Mucosa of rectum (tissue), 2 donors: ENCODE results near the gene NTNG1.

Experiments used
- H3K27ac ChIP-seq, 2 donors: one replicate each; pipeline ENCODE4 v1.7.0; 2013; ENCODE audit warnings: inconsistent platforms in 2 of 2, low read depth in 2 of 2, low read length in 2 of 2
- H3K27me3 ChIP-seq, 2 donors: one replicate each; pipeline ENCODE4 v1.7.0; 2013; ENCODE audit warnings: low read length in 2 of 2; ENCODE audit not compliant: control insufficient read depth in 2 of 2, insufficient read depth in 2 of 2
- H3K36me3 ChIP-seq, 2 donors: one replicate each; pipeline ENCODE4 v1.7.0; 2013; ENCODE audit warnings: low read length in 2 of 2; ENCODE audit not compliant: control insufficient read depth in 2 of 2, insufficient read depth in 2 of 2
- H3K4me1 ChIP-seq, 2 donors: one replicate each; pipeline ENCODE4 v1.7.0; 2013; ENCODE audit warnings: low read length in 2 of 2, mild to moderate bottlenecking in 1 of 2; ENCODE audit not compliant: control insufficient read depth in 2 of 2, insufficient read depth in 2 of 2
- H3K4me3 ChIP-seq, 2 donors: one replicate each; pipeline ENCODE4 v1.7.0; 2013; ENCODE audit warnings: low read length in 2 of 2
- H3K9ac ChIP-seq, 2 donors: one replicate each; pipeline ENCODE4 v1.7.0; 2013; ENCODE audit warnings: low read length in 2 of 2, low read depth in 1 of 2, mild to moderate bottlenecking in 1 of 2
- H3K9me3 ChIP-seq, 2 donors: one replicate each; pipeline ENCODE4 v1.7.0; 2013; ENCODE audit warnings: low read length in 2 of 2; ENCODE audit not compliant: control insufficient read depth in 2 of 2
- donor health status: healthy.
- donor health status: Normal muscosa, but diverticular disease.

Gene NTNG1

GRCh38 chr1:107479865-107480350, 339.1 kb downstream of the NTNG1 start:
- H3K9me3 ChIP-seq = no peaks in the 10 kb centered on the region
- no peaks in the 10 kb centered on the region for H3K36me3 ChIP-seq
- H3K9ac ChIP-seq = no peak overlapping the region
- no peaks in the 10 kb centered on the region for H3K4me1 ChIP-seq
- no peak overlapping the region for H3K27ac ChIP-seq
- H3K27me3 ChIP-seq = peaks cover 0 to 3% of the 10 kb centered on the region in 2 donors
- H3K4me3 ChIP-seq = no peak overlapping the region

DNA sequence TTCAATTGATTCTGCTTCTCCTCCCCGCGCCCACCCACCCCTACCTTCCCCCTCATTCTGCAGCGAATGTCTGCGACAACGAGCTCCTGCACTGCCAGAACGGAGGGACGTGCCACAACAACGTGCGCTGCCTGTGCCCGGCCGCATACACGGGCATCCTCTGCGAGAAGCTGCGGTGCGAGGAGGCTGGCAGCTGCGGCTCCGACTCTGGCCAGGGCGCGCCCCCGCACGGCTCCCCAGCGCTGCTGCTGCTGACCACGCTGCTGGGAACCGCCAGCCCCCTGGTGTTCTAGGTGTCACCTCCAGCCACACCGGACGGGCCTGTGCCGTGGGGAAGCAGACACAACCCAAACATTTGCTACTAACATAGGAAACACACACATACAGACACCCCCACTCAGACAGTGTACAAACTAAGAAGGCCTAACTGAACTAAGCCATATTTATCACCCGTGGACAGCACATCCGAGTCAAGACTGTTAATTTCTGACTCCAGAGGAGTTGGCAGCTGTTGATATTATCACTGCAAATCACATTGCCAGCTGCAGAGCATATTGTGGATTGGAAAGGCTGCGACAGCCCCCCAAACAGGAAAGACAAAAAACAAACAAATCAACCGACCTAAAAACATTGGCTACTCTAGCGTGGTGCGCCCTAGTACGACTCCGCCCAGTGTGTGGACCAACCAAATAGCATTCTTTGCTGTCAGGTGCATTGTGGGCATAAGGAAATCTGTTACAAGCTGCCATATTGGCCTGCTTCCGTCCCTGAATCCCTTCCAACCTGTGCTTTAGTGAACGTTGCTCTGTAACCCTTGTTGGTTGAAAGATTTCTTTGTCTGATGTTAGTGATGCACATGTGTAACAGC, 339.9 kb downstream of the NTNG1 start:
- H3K36me3 ChIP-seq = no peaks in the 10 kb centered on the region
- H3K4me1 ChIP-seq = no peaks in the 10 kb centered on the region
- peaks cover 0 to 3% of the 10 kb centered on the region in 2 donors for H3K27me3 ChIP-seq
- H3K9ac ChIP-seq = no peak overlapping the region
- H3K9me3 ChIP-seq = no peaks in the 10 kb centered on the region
- H3K27ac ChIP-seq = no peak overlapping the region
- no peak overlapping the region for H3K4me3 ChIP-seq

- Histone ChIP-seq H3K4me1 (no peaks in the 10 kb centered on the region), H3K9ac (no peak overlapping the region), H3K9me3 (no peaks in the 10 kb centered on the region), H3K27ac (no peak overlapping the region), H3K4me3 (no peak overlapping the region), H3K27me3 (peaks cover 0 to 3% of the 10 kb centered on the region in 2 donors), H3K36me3 (no peaks in the 10 kb centered on the region)
These were observed 341.0 kb downstream of the NTNG1 start for GRCh38 chr1:107481756-107482384.

- Histone ChIP-seq H3K27ac (no peak overlapping the region), H3K9me3 (no peaks in the 10 kb centered on the region), H3K4me1 (no peaks in the 10 kb centered on the region), H3K4me3 (no peak overlapping the region), H3K36me3 (no peaks in the 10 kb centered on the region), H3K27me3 (peaks cover 0 to 3% of the 10 kb centered on the region in 2 donors), H3K9ac (no peak overlapping the region)
These were observed 343.1 kb downstream of the NTNG1 start for GRCh38 chr1:107483949-107484348.

DNA sequence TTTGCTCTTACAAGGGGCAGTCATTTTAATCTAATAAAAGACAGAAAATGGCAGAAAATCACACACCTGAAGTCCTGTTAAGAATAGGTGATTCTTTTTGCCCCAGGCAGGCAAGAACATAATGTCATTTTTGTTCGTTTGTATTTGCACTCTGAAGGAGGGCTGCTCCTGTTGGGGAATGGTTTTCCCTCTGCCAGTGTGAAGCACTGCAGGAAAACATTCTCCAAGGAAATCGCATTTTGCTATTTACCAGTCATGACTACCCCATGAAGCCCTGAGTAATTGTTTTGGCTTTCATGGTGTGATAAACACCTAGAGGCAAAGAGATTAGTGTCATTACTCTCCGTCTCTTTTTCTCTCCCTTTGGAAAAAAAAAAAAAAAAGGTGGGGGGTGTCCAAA, 345.5 kb downstream of the NTNG1 start:
- Histone ChIP-seq H3K9ac (no peak overlapping the region), H3K36me3 (no peaks in the 10 kb centered on the region), H3K9me3 (no peaks in the 10 kb centered on the region), H3K4me3 (no peak overlapping the region), H3K4me1 (no peaks in the 10 kb centered on the region), H3K27ac (no peak overlapping the region), H3K27me3 (no peaks in the 10 kb centered on the region)

GRCh38 chr1:107487506-107487905, 346.7 kb downstream of the NTNG1 start:
- no peaks in the 10 kb centered on the region for H3K27me3 ChIP-seq

DNA sequence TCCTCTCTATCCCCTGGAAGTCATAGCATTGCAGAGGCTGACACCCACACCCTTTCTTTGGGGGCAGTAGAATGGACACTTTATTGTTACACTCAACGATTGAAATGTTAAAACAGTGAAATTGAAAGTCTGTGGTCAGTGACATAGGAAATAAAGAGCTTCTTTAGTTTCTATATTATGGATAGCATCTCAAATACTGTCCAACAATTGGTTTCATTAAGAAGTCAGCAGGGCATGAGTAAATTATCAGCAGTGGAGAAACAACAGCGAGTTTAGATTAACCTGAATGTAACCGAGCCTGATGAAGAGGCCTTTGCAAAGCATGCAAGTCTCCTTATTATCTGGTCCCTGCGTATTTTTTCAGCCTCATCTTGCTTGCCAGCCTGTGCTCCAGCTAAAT, 350.7 kb downstream of the NTNG1 start:
- Histone ChIP-seq H3K4me3 (no peak overlapping the region), H3K36me3 (no peaks in the 10 kb centered on the region), H3K27ac (no peak overlapping the region), H3K9me3 (no peaks in the 10 kb centered on the region), H3K27me3 (no peaks in the 10 kb centered on the region), H3K9ac (no peak overlapping the region), H3K4me1 (no peaks in the 10 kb centered on the region)

More at GRCh38 chr1:107487506-107487905, 346.7 kb downstream of the NTNG1 start:
- Histone ChIP-seq H3K4me3 (no peak overlapping the region), H3K4me1 (no peaks in the 10 kb centered on the region), H3K36me3 (no peaks in the 10 kb centered on the region), H3K27ac (no peak overlapping the region), H3K9me3 (no peaks in the 10 kb centered on the region), H3K9ac (no peak overlapping the region)

GRCh38 chr1:107493111-107493716, 352.4 kb downstream of the NTNG1 start:
- H3K4me1 ChIP-seq = no peaks in the 10 kb centered on the region
- H3K9me3 ChIP-seq = no peaks in the 10 kb centered on the region
- H3K36me3 ChIP-seq = no peaks in the 10 kb centered on the region
- no peak overlapping the region for H3K9ac ChIP-seq
- H3K27me3 ChIP-seq = no peaks in the 10 kb centered on the region
- H3K27ac ChIP-seq = no peak overlapping the region
- H3K4me3 ChIP-seq = no peak overlapping the region

DNA sequence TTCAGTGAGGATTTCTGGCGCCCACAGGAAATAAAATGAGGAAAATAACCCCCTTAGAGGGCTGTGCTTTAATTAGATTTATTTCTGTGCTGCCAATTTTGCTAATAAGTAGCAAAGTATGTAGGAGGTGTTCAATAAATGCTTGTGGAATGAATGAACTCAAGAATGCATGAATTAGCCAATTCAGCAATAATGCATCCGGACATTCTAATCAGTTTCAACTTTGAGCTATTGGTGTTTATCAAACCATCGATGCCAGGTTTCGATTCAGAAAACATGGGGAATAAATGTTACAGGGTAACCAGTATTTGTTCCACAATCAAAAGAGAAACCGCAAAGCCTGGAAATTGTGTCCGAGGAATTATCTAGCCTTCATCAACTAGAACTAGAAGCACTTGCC, 353.2 kb downstream of the NTNG1 start:
- Histone ChIP-seq H3K4me1 (no peaks in the 10 kb centered on the region), H3K27ac (no peak overlapping the region), H3K36me3 (no peaks in the 10 kb centered on the region), H3K9ac (no peak overlapping the region), H3K27me3 (no peaks in the 10 kb centered on the region), H3K4me3 (no peak overlapping the region), H3K9me3 (no peaks in the 10 kb centered on the region)

DNA sequence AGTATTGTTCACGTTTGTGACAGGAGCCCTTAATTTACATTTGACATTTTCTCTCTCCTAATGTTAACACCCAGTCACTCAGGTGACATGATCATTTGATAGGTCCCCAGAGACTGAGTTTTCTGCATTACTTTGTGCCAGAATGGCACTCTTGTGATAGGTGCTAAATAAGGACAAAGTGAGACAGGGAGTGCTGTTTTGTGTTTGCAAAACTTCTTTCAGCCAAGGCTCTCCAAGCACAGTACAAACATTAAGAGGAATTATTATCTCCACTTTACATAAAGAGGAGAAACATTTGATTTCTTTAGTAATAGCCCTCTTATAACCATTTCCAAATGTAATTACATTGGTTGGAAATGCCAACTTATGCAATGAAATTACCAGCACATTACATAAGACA, 355.2 kb downstream of the NTNG1 start:
- H3K27ac ChIP-seq = no peak overlapping the region
- H3K4me3 ChIP-seq = no peak overlapping the region
- H3K9me3 ChIP-seq = no peaks in the 10 kb centered on the region
- H3K36me3 ChIP-seq = no peaks in the 10 kb centered on the region
- H3K4me1 ChIP-seq = no peaks in the 10 kb centered on the region
- H3K27me3 ChIP-seq = no peaks in the 10 kb centered on the region
- H3K9ac ChIP-seq = no peak overlapping the region
